Measurements from ENCODE around the gene KMT2E. TPM values are rescaled to one million over a fixed set of nuclear protein-coding genes. Genes with fewer than 3 reads are reported as not detected.
"Not testable (repeated sequence)": the region's sequence is repeated elsewhere in the genome, so short reads cannot be mapped to it uniquely, and the experiment has no call there.

The KMT2E gene
- total RNA-seq, 1 experiment from 2014 or later, result 32.2 TPM

- H3K4me3 ChIP-seq, result no peak overlapping the region
- peaks cover 4% of the 10 kb centered on the region; the same call in 1 of the 2 replicates for H3K4me1 ChIP-seq (replicated peaks)
- DNase-seq (ENCODE audit: low read depth in 1 of 2, low spot score in 2 of 2), result no peak
- no peaks in the 10 kb centered on the region; the same call in 1 of the 2 replicates for H3K36me3 ChIP-seq
- no peaks in the 10 kb centered on the region for H3K9me3 ChIP-seq (replicated peaks)
- no peak overlapping the region for H3K27ac ChIP-seq
- H3K27me3 ChIP-seq (replicated peaks), result no peaks in the 10 kb centered on the region
Observed at GRCh38 chr7:105032553-105033214, 18.7 kb downstream of the KMT2E start.

DNA sequence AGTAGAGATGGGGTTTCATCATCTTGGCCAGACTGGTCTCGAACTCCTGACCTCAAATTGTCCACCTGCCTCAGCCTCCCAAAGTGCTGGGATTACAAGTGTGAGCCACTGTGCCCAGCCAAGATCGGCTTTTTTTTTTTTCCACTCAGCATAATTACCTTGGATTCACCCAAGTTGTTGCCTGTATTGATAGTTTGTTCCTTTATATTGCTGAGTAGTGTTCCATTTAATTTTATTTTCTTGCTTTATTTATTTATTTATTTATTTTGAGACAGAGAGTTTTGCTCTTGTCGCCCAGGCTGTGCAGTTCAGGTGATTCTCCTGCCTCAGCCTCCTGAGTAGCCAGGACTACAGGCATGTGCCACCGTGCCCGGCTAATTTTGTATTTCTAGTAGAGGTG, 21.3 kb downstream of the KMT2E start:
- no peak for DNase-seq (ENCODE audit: low read depth in 1 of 2, low spot score in 2 of 2)
- Histone ChIP-seq H3K36me3 (peaks cover 7% of the 10 kb centered on the region), H3K9me3 (replicated peaks) (no peaks in the 10 kb centered on the region), H3K4me1 (replicated peaks) (peaks cover 4% of the 10 kb centered on the region; the same call in 1 of the 2 replicates), H3K4me3 (no peak overlapping the region), H3K27ac (no peak overlapping the region), H3K27me3 (replicated peaks) (no peaks in the 10 kb centered on the region)

DNA sequence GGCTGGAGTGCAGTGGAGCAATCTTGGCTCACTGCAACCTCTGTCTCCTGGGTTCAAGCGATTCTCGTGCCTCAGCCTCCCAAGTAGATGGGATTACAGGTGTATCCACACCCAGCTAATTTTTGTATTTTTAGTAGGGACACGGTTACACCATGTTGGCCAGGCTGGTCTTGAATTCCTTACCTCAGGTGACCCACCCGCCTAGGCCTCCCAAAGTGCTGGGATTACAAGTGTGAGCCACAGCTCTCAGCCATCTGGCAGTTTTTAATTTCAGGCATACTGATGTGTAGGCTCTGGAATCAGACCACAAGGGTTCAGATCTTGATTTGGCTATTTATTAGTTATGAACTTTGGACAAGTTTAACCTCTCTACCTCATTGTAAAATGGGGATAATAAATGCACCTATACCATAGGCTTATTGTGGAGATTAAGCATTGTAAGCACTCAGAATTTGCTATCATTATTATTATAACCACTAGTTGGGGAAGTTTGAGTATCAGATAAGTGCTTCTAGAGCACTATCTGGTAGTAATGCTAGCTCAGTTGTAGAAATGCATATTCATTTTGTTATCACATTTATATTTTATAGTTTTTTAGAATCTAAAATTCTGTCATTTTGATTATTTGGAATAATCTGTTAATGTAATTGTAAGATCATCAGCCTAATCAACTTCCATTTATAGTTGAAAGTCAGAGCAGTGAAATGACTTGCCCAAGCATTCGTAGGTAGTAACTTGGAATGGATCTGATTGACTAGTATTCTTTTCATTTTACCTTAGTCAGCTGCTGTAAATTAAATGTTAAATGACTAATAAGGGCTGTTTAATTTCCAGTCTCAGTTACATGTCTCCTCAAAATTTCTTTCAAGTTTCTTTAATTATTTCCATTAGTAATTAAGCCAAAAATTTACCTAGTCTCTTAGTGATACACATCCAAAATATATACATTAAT, 22.5 kb downstream of the KMT2E start:
- no peak overlapping the region for H3K27ac ChIP-seq
- H3K27me3 ChIP-seq (replicated peaks), result no peaks in the 10 kb centered on the region
- H3K4me3 ChIP-seq, result no peak overlapping the region
- H3K9me3 ChIP-seq (replicated peaks), result no peaks in the 10 kb centered on the region
- peaks cover 4% of the 10 kb centered on the region; the same call in 1 of the 2 replicates for H3K4me1 ChIP-seq (replicated peaks)
- no peak for DNase-seq (ENCODE audit: low read depth in 1 of 2, low spot score in 2 of 2)
- H3K36me3 ChIP-seq, result peaks cover 17% of the 10 kb centered on the region

DNA sequence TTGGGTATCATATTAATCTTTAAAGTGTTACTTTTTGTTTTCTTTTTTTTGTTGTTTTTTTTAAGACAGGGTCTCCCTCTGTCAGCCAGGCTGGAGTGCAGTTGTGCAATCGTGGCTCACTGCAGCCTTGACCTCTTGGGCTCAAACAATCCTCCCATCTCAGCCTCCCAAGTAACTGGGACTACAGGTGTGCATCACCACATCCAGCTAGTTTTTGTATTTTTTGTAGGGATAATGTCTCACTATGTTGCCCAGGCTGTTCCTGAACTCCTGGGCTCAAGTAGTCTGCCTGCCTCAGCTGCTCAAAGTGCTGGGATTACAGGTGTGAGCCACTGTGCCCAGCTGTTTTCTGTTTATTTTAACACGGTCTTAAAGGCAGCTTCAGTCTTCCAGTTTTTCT, 23.3 kb downstream of the KMT2E start:
- no peaks in the 10 kb centered on the region for H3K9me3 ChIP-seq (replicated peaks)
- no peak overlapping the region for H3K4me3 ChIP-seq
- DNase-seq (ENCODE audit: low read depth in 1 of 2, low spot score in 2 of 2), result no peak
- H3K27me3 ChIP-seq (replicated peaks), result no peaks in the 10 kb centered on the region
- H3K4me1 ChIP-seq (replicated peaks), result peaks cover 4% of the 10 kb centered on the region; the same call in 1 of the 2 replicates
- H3K36me3 ChIP-seq, result peaks cover 24% of the 10 kb centered on the region
- H3K27ac ChIP-seq, result no peak overlapping the region

DNA sequence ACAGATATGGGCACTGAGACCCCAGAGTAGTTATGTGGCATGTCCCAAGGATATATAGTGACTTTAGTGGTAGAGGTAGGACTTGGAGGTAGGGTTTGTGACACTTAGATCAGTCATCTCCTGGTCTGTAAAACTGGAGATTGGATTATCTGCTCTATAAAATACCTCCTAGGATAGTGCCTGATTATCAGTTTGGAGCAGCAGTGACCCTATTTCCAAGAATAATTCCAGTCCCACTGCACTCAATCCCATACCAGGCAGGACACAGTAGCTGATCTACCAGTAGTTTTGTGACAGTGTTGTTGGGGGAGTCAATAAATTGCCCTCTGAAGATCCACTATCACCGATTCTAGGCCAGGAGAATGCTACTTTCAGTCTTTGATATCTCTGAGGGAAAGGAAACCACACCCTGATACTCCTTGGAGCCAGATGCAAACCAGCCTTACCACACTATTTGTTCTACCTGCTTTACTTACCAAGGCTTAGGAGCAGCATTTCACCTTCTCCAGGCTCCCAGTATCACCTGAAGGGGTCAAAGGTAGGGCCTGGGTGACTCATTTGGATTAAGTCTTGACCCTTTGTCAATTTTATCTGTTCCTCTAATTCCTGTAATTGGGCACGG, 30.6 kb downstream of the KMT2E start:
- H3K4me1 ChIP-seq (replicated peaks), result peaks cover 12% of the 10 kb centered on the region
- no peaks in the 10 kb centered on the region for H3K27me3 ChIP-seq (replicated peaks)
- peaks cover 77% of the 10 kb centered on the region for H3K36me3 ChIP-seq

GRCh38 chr7:105046414-105046813, 32.4 kb downstream of the KMT2E start:
- no peak overlapping the region; the same call in 1 of the 2 replicates for H3K27ac ChIP-seq

More for the DNA sequence above, 30.6 kb downstream of the KMT2E start:
- no peaks in the 10 kb centered on the region for H3K9me3 ChIP-seq (replicated peaks)
- H3K27ac ChIP-seq, result no peak overlapping the region
- H3K4me3 ChIP-seq, result no peak overlapping the region
- DNase-seq (ENCODE audit: low read depth in 1 of 2, low spot score in 2 of 2), result no peak

GRCh38 chr7:105047932-105048331, 33.9 kb downstream of the KMT2E start:
- Histone ChIP-seq H3K27ac (no peak overlapping the region), H3K9me3 (replicated peaks) (no peaks in the 10 kb centered on the region), H3K4me1 (replicated peaks) (peaks cover 12% of the 10 kb centered on the region), H3K4me3 (no peak overlapping the region), H3K36me3 (peaks cover 70% of the 10 kb centered on the region), H3K27me3 (replicated peaks) (no peaks in the 10 kb centered on the region)
- no peak for DNase-seq (ENCODE audit: low read depth in 1 of 2, low spot score in 2 of 2)

More at GRCh38 chr7:105046414-105046813, 32.4 kb downstream of the KMT2E start:
- peaks cover 79% of the 10 kb centered on the region for H3K36me3 ChIP-seq
- H3K9me3 ChIP-seq (replicated peaks), result no peaks in the 10 kb centered on the region
- no peaks in the 10 kb centered on the region for H3K27me3 ChIP-seq (replicated peaks)
- peaks cover 12% of the 10 kb centered on the region for H3K4me1 ChIP-seq (replicated peaks)
- H3K4me3 ChIP-seq, result no peak overlapping the region
- DNase-seq (ENCODE audit: low read depth in 1 of 2, low spot score in 2 of 2), result peak in 1 of 2 experiments; percentile 19

- no peaks in the 10 kb centered on the region for H3K9me3 ChIP-seq (replicated peaks)
- DNase-seq (ENCODE audit: low read depth in 1 of 2, low spot score in 2 of 2), result no peak
- no peak overlapping the region for H3K27ac ChIP-seq
- H3K36me3 ChIP-seq, result peaks cover 56% of the 10 kb centered on the region
- peaks cover 12% of the 10 kb centered on the region for H3K4me1 ChIP-seq (replicated peaks)
- no peaks in the 10 kb centered on the region for H3K27me3 ChIP-seq (replicated peaks)
- H3K4me3 ChIP-seq, result no peak overlapping the region
Observed at GRCh38 chr7:105050493-105050892, 36.5 kb downstream of the KMT2E start.

DNA sequence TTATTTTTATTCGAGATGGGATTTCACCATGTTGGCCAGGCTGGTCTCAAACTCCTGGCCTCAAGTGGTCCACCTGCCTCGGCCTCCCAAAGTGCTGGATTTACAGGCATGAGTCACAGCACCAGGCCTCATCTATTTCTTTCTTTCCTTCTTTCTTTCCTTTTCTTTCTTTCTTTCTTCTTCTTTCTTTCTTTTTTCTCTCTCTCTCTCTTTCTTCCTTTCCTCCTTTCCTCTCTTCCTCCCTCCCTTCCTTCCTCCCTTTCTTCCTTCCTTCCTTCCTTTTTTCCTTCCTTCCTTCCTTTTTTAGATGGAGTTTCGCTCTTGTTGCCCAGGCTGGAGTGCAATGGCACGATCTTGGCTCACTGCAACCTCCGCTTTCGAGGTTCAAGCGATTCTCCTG, 36.9 kb downstream of the KMT2E start:
- not testable (repeated sequence) for H3K27ac ChIP-seq; DNase-seq (ENCODE audit: low read depth in 1 of 2, low spot score in 2 of 2); H3K9me3 ChIP-seq (replicated peaks); H3K27me3 ChIP-seq (replicated peaks); H3K4me3 ChIP-seq
- peaks cover 11% of the 10 kb centered on the region for H3K4me1 ChIP-seq (replicated peaks)
- peaks cover 55% of the 10 kb centered on the region for H3K36me3 ChIP-seq

GRCh38 chr7:105055084-105055483, 41.1 kb downstream of the KMT2E start:
- DNase-seq (ENCODE audit: low read depth in 1 of 2, low spot score in 2 of 2), result no peak
- Histone ChIP-seq H3K27ac (no peak overlapping the region), H3K27me3 (replicated peaks) (no peaks in the 10 kb centered on the region), H3K4me1 (replicated peaks) (no peaks in the 10 kb centered on the region), H3K36me3 (peaks cover 29% of the 10 kb centered on the region), H3K4me3 (no peak overlapping the region), H3K9me3 (replicated peaks) (no peaks in the 10 kb centered on the region)

DNA sequence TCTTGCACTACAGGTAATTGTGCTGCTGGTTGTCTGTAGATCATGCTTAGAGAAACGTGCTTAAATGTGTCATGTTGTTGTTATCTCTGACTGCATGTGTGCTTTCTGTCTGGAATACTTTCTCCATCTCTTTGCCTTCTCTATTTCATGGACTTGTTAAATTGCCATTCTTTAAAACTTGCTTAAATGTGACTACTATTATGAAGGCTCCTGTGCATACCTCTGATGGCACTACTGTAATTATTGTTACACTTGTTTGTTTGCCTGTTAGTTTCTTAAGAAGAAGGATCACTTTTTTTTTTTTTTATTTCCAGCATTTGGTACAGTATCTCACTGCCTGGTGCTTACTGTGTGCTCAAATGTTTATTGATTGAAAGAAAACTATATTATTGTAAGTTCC, 41.6 kb downstream of the KMT2E start:
- H3K4me1 ChIP-seq (replicated peaks), result no peaks in the 10 kb centered on the region
- no peaks in the 10 kb centered on the region for H3K27me3 ChIP-seq (replicated peaks)

DNA sequence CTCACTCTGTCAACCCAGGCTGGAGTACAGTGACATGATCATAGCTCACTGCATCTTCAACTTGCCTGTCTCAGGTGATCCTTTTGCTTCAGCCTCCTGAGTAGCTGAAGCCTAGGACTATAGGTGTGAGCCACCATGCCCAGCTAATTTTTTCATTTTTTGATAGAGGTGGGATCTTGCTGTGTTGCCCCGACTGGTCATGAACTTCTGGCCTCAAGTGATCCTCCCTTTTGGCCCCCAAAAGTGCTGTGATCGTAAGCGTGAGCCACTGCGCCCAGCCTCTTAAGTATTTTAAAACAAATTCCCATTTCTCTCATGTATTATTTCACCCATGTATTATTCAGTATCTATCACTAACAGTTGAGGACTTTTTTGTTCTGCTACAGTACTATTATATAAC, 43.5 kb downstream of the KMT2E start:
- no peak for DNase-seq (ENCODE audit: low read depth in 1 of 2, low spot score in 2 of 2)
- H3K4me1 ChIP-seq (replicated peaks), result no peaks in the 10 kb centered on the region

More for the DNA sequence above, 41.6 kb downstream of the KMT2E start:
- no peaks in the 10 kb centered on the region for H3K9me3 ChIP-seq (replicated peaks)
- no peak overlapping the region for H3K27ac ChIP-seq
- no peak for DNase-seq (ENCODE audit: low read depth in 1 of 2, low spot score in 2 of 2)
- H3K36me3 ChIP-seq, result peaks cover 24% of the 10 kb centered on the region
- no peak overlapping the region for H3K4me3 ChIP-seq

DNA sequence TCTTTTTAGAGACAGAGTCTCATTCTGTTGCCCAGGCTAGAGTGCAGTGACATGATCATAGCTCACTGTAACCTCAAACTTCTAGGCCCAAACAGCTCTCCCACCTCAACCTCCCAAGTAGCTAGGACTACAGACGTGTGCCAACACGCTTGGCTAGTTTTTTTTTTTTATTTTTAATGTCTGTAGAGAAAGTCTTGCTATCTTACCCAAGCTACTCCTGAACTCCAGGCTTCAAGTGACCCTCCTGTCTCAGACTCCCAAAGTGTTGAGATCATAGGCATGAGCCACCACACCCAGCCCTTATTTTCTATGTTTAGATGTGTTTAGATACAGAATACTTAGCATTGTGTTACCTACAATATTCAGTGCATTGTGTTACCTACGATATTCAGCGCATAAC, 46.4 kb downstream of the KMT2E start:
- DNase-seq (ENCODE audit: low read depth in 1 of 2, low spot score in 2 of 2), result no peak
- H3K4me3 ChIP-seq, result no peak overlapping the region
- H3K27me3 ChIP-seq (replicated peaks), result no peaks in the 10 kb centered on the region
- no peaks in the 10 kb centered on the region for H3K4me1 ChIP-seq (replicated peaks)
- H3K9me3 ChIP-seq (replicated peaks), result no peaks in the 10 kb centered on the region; the same call in 1 of the 2 replicates
- H3K27ac ChIP-seq, result no peak overlapping the region
- peaks cover 31% of the 10 kb centered on the region for H3K36me3 ChIP-seq

More for the DNA sequence above, 43.5 kb downstream of the KMT2E start:
- no peaks in the 10 kb centered on the region for H3K27me3 ChIP-seq (replicated peaks)
- H3K36me3 ChIP-seq, result peaks cover 15% of the 10 kb centered on the region
- H3K9me3 ChIP-seq (replicated peaks), result no peaks in the 10 kb centered on the region
- H3K4me3 ChIP-seq, result no peak overlapping the region
- no peak overlapping the region for H3K27ac ChIP-seq

Measured in SJSA1 (cell line).